Measurements from ENCODE around the gene GRK5. TPM values are rescaled to one million over a fixed set of nuclear protein-coding genes. Genes with fewer than 3 reads are reported as not detected.

GRK5 gene
- total RNA-seq, 1 donor from 2014 or later = 43.2 TPM

DNA sequence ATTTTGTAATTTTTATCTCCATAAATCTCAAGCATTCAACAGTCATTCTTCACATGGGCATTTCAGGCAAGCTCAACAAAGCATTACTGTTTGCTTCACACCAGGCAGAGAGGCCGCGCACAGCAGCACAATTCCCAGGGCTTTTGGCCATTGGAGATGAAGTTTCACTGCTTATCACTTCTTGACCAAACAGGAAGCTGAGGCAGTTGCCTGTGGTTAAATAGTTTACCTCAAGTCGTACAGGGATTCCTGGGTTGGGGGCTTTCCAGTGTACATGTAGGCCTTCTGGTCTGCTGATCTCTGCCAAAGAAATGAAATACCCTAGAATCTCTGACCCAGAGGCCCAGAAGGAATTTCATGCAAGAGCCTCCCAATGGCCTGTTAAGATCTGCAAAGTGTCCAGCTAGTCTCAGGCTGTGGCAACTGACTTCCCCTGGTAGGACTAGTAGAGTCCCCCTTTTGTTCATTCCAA is 17.5 kb upstream of the GRK5 start:
- Mint-ChIP-seq H3K27me3 (ENCODE audit: unreplicated experiment) (peaks cover 3% of the 10 kb centered on the region), H3K4me3 (ENCODE audit: unreplicated experiment) (no peak overlapping the region), H3K27ac (ENCODE audit: unreplicated experiment) (no peak overlapping the region), H3K9me3 (ENCODE audit: unreplicated experiment) (no peaks in the 10 kb centered on the region), H3K36me3 (ENCODE audit: unreplicated experiment) (no peaks in the 10 kb centered on the region), H3K4me1 (ENCODE audit: unreplicated experiment) (peaks cover 1% of the 10 kb centered on the region)
- TF ChIP-seq, protein P1, sequence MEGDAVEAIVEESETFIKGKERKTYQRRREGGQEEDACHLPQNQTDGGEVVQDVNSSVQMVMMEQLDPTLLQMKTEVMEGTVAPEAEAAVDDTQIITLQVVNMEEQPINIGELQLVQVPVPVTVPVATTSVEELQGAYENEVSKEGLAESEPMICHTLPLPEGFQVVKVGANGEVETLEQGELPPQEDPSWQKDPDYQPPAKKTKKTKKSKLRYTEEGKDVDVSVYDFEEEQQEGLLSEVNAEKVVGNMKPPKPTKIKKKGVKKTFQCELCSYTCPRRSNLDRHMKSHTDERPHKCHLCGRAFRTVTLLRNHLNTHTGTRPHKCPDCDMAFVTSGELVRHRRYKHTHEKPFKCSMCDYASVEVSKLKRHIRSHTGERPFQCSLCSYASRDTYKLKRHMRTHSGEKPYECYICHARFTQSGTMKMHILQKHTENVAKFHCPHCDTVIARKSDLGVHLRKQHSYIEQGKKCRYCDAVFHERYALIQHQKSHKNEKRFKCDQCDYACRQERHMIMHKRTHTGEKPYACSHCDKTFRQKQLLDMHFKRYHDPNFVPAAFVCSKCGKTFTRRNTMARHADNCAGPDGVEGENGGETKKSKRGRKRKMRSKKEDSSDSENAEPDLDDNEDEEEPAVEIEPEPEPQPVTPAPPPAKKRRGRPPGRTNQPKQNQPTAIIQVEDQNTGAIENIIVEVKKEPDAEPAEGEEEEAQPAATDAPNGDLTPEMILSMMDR (IDR thresholded peaks at IDR 0.05) = no peak
- no peak for DNase-seq (ENCODE audit: extremely low spot score, unreplicated experiment)

DNA sequence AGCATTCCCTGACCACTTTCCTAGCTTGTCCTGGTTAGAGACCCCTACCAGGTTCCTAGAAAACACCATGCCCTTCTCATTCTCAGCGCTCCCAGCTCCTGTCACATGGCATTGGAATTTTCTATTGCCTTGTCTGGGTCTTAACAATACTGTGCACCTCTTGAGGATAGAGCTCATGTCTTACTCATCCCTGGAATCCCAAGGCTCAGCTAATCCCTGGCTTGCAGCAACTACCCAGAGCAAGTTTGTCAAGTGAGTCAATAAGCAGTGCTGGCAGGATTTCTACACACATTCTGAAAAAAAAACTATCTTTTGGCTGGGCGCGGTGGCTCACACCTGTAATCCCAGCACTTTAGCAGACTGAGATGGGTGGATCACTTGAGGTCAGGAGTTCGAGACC is 17.0 kb upstream of the GRK5 start:
- Mint-ChIP-seq H3K27ac (ENCODE audit: unreplicated experiment) (no peak overlapping the region), H3K27me3 (ENCODE audit: unreplicated experiment) (peaks cover 3% of the 10 kb centered on the region), H3K4me3 (ENCODE audit: unreplicated experiment) (no peak overlapping the region), H3K36me3 (ENCODE audit: unreplicated experiment) (no peaks in the 10 kb centered on the region), H3K9me3 (ENCODE audit: unreplicated experiment) (no peaks in the 10 kb centered on the region), H3K4me1 (ENCODE audit: unreplicated experiment) (peaks cover 1% of the 10 kb centered on the region)
- no peak for DNase-seq (ENCODE audit: extremely low spot score, unreplicated experiment)
- TF ChIP-seq, protein P1 (IDR thresholded peaks at IDR 0.05) = no peak

DNA sequence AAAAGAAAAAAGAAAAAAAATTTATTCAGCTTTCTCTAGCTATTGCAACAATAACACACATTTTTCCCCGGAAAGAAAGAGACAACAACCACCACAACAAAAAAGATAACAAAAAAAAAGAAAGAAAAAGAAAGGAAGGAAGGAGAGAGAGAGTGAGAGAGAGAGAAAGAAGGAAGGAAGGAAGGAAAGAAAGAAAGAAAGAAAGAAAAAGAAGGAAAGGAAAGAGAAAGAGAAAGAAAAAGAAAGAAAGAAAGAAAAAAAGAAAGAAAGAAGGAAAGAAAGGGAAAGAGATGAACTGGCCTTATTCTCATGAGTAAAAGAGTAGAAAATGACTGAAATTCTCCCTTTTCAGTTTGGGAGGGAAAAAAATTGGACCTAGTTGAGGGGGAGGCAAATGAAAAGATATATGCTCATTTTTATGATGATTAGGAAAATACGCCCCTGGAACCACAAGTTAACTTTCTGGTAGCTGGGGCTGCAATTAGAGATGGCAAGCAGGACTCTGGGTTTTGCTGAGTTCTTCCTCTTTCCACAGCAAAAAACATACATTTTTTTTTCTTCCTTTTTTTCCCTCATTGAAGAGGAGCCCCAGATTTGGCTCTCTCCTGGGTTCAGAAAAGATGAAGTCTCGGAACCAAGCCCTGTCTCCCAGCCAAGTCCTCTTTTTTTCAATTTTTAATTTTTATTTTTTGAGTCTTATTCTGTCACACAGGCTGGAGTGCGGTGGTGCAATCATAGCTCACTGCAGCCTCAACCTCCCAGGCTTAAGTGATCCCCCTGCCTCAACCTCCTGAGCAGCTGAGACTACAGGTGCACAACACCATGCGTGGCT is 16.2 kb upstream of the GRK5 start:
- Mint-ChIP-seq H3K27ac (ENCODE audit: unreplicated experiment) (no peak overlapping the region), H3K27me3 (ENCODE audit: unreplicated experiment) (peaks cover 3% of the 10 kb centered on the region), H3K4me3 (ENCODE audit: unreplicated experiment) (no peak overlapping the region), H3K9me3 (ENCODE audit: unreplicated experiment) (no peaks in the 10 kb centered on the region), H3K36me3 (ENCODE audit: unreplicated experiment) (no peaks in the 10 kb centered on the region), H3K4me1 (ENCODE audit: unreplicated experiment) (peaks cover 1% of the 10 kb centered on the region)
- TF ChIP-seq, protein P1 (IDR thresholded peaks at IDR 0.05) = no peak
- DNase-seq (ENCODE audit: extremely low spot score, unreplicated experiment) = no peak

GRCh38 chr10:119191881-119192280 is 15.5 kb upstream of the GRK5 start:
- peaks cover 3% of the 10 kb centered on the region for H3K27me3 Mint-ChIP-seq (ENCODE audit: unreplicated experiment)
- no peaks in the 10 kb centered on the region for H3K9me3 Mint-ChIP-seq (ENCODE audit: unreplicated experiment)
- DNase-seq (ENCODE audit: extremely low spot score, unreplicated experiment) = no peak
- H3K36me3 Mint-ChIP-seq (ENCODE audit: unreplicated experiment) = no peaks in the 10 kb centered on the region
- peaks cover 1% of the 10 kb centered on the region for H3K4me1 Mint-ChIP-seq (ENCODE audit: unreplicated experiment)
- no peak overlapping the region for H3K4me3 Mint-ChIP-seq (ENCODE audit: unreplicated experiment)
- TF ChIP-seq, protein P1 (IDR thresholded peaks at IDR 0.05) = no peak
- H3K27ac Mint-ChIP-seq (ENCODE audit: unreplicated experiment) = no peak overlapping the region

- no peaks in the 10 kb centered on the region for H3K4me1 Mint-ChIP-seq (ENCODE audit: unreplicated experiment)
- H3K36me3 Mint-ChIP-seq (ENCODE audit: unreplicated experiment) = no peaks in the 10 kb centered on the region
- no peaks in the 10 kb centered on the region for H3K9me3 Mint-ChIP-seq (ENCODE audit: unreplicated experiment)
- no peak overlapping the region for H3K4me3 Mint-ChIP-seq (ENCODE audit: unreplicated experiment)
- H3K27me3 Mint-ChIP-seq (ENCODE audit: unreplicated experiment) = peaks cover 3% of the 10 kb centered on the region
- TF ChIP-seq, protein P1 (IDR thresholded peaks at IDR 0.05) = no peak
- no peak overlapping the region for H3K27ac Mint-ChIP-seq (ENCODE audit: unreplicated experiment)
- no peak for DNase-seq (ENCODE audit: extremely low spot score, unreplicated experiment)
These were observed 9.4 kb upstream of the GRK5 start for GRCh38 chr10:119197921-119198320.
